ENCODE data around the gene RGCC.
"Not testable (repeated sequence)": the region's sequence is repeated elsewhere in the genome, so short reads cannot be mapped to it uniquely, and the experiment has no call there.

Gene RGCC

GRCh38 chr13:41492432-41493260 is 35.3 kb downstream of the RGCC start:
- DNase-seq, result no peak

- DNase-seq, result no peak
These were observed 36.9 kb downstream of the RGCC start for GRCh38 chr13:41494202-41494601.

- no peak for DNase-seq
These were observed 37.7 kb downstream of the RGCC start for GRCh38 chr13:41495044-41495443.

- DNase-seq, result no peak
These were observed 39.3 kb downstream of the RGCC start for GRCh38 chr13:41496420-41497234.

- DNase-seq, result no peak
These were observed 40.1 kb downstream of the RGCC start for GRCh38 chr13:41497436-41497835.

- no peak for DNase-seq
These were observed 42.1 kb downstream of the RGCC start for GRCh38 chr13:41499452-41499851.

GRCh38 chr13:41500511-41500910 is 43.2 kb downstream of the RGCC start:
- no peak for DNase-seq

GRCh38 chr13:41501281-41501680 is 43.9 kb downstream of the RGCC start:
- no peak for DNase-seq

GRCh38 chr13:41502031-41502430 is 44.7 kb downstream of the RGCC start:
- no peak for DNase-seq

GRCh38 chr13:41502673-41503072 is 45.3 kb downstream of the RGCC start:
- DNase-seq, result no peak

GRCh38 chr13:41503356-41503755 is 46.0 kb downstream of the RGCC start:
- DNase-seq, result no peak

GRCh38 chr13:41504657-41505056 is 47.3 kb downstream of the RGCC start:
- DNase-seq, result not testable (repeated sequence)

- DNase-seq, result no peak
These were observed 48.0 kb downstream of the RGCC start for GRCh38 chr13:41505209-41505835.

- no peak for DNase-seq
These were observed 49.0 kb downstream of the RGCC start for GRCh38 chr13:41506312-41506711.

GRCh38 chr13:41509971-41510370 is 52.6 kb downstream of the RGCC start:
- no peak for DNase-seq

- DNase-seq, result no peak
These were observed 54.5 kb downstream of the RGCC start for GRCh38 chr13:41511827-41512226.

GRCh38 chr13:41512441-41512840 is 55.1 kb downstream of the RGCC start:
- DNase-seq, result no peak

GRCh38 chr13:41513600-41513999 is 56.2 kb downstream of the RGCC start:
- no peak for DNase-seq

GRCh38 chr13:41514853-41515395 is 57.6 kb downstream of the RGCC start:
- no peak for DNase-seq

GRCh38 chr13:41515491-41516139 is 58.3 kb downstream of the RGCC start:
- DNase-seq, result no peak

- no peak for DNase-seq
These were observed 58.8 kb downstream of the RGCC start for GRCh38 chr13:41516166-41516565.

GRCh38 chr13:41516760-41517159 is 59.4 kb downstream of the RGCC start:
- DNase-seq, result no peak

Measured in hippocampal formation (tissue), 2 donors.